GM18858 (cell line): Measurements from ENCODE around the gene CDKN1A.
"Not testable (repeated sequence)": the region's sequence is repeated elsewhere in the genome, so short reads cannot be mapped to it uniquely, and the experiment has no call there.

ENCODE experiments used
- ATAC-seq: cut with Tn5 transposase; IDR thresholded peaks from one replicate; pipeline ENCODE4 v1.9.1; 2021; ENCODE audit not compliant: unreplicated experiment

CDKN1A gene

GRCh38 chr6:36678488-36679042, at the start of gene CDKN1A:
TSS of gene CDKN1A (plus strand) at chr6:36678714. CDS start at chr6:36684102, 5,388 bp downstream.
- peak; percentile 31 for ATAC-seq

GRCh38 chr6:36629784-36630183, 48.7 kb upstream of the CDKN1A start:
- no peak for ATAC-seq

DNA sequence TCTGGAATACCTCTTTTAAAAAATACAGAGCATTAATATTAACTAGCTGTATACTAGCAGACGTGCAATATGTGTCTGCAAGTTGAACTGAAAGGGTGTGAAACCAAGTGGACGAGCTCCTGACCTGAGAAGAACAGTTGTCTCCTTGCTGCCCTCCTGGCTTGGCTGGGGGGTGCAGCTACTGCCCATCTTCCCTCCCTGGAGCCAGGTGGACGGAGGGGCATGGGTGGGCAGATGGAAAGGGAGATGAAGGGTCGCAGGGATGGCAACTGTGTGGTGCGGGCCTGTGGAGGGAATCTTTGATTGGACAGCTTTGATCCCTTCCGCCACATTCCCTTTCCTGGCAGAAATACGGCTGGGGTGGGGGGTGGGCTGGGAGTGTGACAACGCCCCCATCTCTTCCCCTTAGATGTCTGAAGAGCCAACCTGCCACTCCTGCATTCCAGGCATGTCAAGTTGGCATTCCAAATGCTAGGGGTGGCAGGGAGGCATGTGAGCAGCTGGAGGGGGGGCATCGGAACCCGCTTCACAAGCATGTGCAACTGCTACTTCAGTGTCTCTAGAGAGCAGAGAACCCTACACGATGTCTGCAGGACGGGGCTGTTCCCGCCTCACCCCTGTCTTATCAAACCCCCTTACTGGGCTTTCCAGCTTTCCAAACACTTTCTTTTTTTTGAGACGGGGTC, 47.0 kb upstream of the CDKN1A start:
- ATAC-seq: no peak

DNA sequence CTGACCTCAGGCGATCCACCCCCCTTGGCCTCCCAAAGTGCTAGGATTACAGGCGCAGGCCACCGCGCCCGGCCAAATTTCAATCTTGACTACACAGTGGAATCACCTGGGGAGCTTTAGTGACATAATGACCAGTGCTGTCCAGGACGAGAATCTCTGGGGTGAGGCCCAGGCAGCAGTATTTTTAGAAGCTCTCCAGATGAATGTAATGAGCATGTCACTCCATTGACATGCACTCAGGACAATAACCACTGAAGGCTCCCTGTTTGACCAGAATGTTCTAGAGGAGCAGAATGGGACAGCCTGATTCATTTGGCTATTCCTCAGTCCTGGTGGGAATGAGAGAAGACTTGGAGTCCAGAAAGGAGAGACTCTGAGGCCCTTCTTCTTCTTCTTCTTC, 45.1 kb upstream of the CDKN1A start:
- ATAC-seq: no peak

- no peak for ATAC-seq
These were observed 44.6 kb upstream of the CDKN1A start for GRCh38 chr6:36633915-36634314.

DNA sequence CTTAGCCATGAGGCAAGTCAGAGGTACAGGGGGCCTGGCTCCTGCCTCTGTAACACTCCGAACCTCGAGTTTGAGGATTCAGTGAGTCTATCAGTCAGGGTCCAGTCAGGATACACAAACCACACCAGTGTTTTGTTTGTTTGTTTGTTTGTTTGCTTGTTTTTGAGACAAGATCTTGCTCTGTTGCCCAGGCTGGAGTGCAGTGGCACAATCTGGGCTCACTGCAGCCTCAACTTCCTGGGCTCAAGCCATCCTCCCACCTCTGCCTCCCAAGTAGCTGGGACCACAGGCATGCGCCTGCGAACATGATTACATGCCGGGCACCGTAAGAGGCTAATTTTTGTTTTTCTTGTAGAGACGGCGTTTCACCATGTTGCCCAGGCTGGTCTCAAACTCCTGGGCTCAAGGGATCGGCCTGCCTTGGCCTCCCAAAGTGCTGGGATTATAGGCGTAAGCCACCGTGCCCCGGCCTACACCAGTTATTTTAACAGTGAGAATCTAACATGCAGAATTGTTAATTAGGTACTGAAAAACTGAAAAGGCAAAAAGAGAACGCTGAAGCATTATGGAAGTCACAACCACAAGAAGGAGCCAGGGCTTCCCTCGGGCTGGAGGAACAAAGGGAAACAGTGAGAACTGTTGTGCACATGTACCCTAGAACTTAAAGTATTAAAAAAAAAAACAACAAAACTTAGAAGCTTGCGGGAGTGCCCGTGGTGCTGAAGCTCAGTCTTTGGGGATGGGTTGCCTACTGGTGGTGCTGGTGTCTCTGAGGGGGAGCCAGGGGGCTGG, 44.0 kb upstream of the CDKN1A start:
- ATAC-seq: no peak

DNA sequence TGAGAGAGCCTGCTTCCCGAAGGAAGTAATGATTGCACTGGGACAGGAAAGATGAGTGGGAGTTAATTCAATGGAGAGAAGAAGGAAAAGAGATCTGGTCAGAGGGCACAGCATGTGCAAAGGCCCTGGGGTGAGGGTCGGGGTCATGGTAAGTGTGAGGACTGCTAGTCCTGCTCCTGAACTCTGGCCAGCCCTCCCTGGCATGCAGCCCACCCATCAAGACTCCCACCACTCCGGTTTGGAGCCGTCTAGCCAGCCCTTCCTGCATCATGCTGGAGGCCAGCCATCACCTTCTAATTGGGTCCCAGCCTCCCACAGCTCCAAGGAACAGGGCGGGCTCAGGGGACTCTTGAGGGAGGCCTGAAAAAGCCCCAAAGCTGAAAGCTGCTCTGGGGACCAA, 42.2 kb upstream of the CDKN1A start:
- no peak for ATAC-seq

- ATAC-seq: no peak
These were observed 41.7 kb upstream of the CDKN1A start for GRCh38 chr6:36636687-36637418.

- no peak for ATAC-seq
These were observed 39.9 kb upstream of the CDKN1A start for GRCh38 chr6:36638579-36638978.

DNA sequence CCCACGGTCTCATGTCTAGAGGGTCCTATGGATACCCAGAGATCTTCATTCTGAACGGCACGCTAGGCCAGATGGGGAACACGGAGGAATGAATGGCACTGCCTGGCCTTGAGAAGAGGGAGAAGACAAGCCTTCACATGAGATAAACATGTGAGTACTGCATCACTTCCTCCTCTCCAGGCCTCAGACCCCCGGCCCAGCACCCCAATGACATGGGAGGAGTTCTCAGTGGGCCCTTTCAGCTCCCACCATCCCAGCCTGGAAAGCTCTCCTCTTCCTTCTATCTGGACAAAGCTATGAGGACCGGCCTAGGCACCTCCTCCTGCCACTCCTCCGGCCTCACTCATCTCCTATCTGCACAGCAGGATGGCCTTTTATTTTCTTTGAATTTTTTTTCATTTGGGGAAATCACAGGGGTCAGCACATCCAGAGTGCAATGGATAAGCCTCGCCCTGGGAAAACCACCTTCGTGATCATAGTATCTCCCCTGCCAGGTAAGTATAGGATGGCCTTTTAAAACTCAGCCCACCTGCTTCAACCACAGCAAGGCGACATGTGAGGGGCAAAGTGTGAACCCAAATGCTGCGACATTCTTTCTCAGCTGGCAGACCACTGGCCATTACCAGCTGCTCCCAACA, 39.2 kb upstream of the CDKN1A start:
- ATAC-seq: no peak

- no peak for ATAC-seq
These were observed 37.0 kb upstream of the CDKN1A start for GRCh38 chr6:36641543-36641942.

GRCh38 chr6:36642913-36643817, 35.3 kb upstream of the CDKN1A start:
- ATAC-seq: no peak

- no peak for ATAC-seq
These were observed 34.5 kb upstream of the CDKN1A start for GRCh38 chr6:36643977-36644376.

- ATAC-seq: no peak
These were observed 29.4 kb upstream of the CDKN1A start for GRCh38 chr6:36649086-36649485.

DNA sequence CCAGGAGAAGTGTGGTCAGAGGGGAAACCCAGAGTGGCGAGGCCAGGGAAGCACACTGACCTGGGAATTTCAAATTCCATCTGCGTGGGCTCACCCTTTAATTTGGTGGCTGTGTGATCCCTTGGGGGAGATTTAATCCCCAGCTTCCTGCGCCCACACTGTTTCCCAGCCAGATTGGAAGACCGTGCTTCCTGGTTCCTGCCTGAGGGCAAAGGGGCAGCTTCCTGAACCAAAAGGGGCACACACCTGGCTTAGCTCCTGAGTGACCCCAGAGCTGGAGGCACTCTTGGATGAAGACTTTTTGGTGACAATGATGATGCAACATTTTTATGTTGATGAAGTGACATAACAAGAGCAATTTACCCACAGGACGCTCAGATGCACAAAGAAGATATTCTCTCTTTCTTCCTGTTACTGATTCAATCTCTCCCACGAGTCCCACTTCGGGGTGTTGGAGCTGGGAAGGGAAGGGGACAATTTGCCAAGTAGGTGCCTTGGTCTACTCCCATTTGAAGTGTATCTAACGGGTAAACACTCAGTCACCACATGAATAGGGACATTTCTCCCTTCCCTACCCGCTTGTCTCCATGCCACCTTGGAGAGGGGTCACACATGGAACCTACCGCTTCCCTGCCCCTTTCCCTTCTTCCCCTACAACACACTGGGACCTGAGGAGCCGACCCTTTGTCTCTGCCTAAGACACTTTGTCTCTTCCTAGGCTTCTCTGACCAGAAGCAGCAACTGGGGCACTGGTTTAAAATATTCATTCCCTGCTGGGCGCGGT, 28.6 kb upstream of the CDKN1A start:
- ATAC-seq: no peak

- ATAC-seq: no peak
These were observed 27.6 kb upstream of the CDKN1A start for GRCh38 chr6:36650848-36651478.

DNA sequence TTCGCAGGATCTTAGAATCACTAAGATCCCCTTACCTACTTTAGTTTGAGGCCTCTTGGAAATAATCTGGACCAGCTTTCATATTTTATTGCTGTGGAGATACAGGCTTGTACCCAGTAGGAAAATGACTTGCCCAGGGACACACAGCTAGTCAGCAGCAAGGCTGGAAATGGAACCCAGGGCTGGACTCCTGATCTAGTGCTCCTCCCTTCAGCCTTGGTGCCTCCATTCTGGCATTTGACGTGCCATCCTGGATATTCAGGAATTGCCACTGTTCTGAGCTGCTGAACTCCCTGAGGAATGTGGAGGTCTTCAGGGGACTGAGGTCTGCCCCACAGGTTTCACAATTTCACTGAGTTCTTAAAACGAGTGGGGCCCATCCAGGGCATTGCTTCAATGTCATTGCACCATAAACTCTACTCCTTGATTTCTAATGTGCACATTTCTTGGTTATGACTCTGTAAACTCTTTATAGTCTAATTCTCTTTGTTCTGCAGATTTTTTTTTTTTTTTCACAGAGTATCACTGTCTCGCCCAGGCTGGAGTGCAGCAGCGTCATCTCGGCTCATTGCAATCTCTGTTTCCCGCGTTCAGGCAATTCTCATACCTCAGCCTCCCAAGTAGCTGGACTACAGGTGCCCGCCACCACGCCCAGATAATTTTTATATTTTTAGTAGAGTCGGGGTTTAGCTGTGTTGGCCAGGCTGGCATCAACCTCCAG, 26.7 kb upstream of the CDKN1A start:
- ATAC-seq: no peak

DNA sequence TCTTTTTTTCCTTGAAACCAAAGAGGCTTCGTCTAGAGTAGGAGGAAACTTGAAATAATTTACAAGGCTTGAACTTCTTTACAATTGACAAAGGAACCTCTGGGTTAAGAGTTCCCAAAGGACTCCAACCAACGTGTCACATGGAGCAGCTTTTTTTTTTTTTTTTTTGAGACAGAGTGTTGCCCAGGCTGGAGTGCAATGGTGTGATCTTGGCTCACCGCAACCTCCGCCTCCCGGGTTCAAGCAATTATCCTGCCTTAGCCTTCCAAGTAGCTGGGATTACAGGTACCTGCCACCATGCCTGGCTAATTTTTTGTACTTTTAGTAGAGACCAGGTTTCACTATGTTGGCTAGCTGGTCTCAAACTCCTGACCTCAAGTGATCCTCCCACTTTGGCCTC, 24.0 kb upstream of the CDKN1A start:
- not testable (repeated sequence) for ATAC-seq
